HepG2 (cell line): ENCODE results near the gene GGT1. TPM values are rescaled to one million over a fixed set of nuclear protein-coding genes. Genes with fewer than 3 reads are reported as not detected.

Source experiments
- ATF7-NPFF ChIP-seq: sonication (generic); formaldehyde crosslinking; IDR thresholded peaks from 2 replicates; pipeline ENCODE4 v1.8.1; 2023; ENCODE audit warnings: mild to moderate bottlenecking, low read depth, missing genetic modification reagents, moderate library complexity
- CHD4 ChIP-seq: fragments of 200-600 bp; sonication (generic); IDR thresholded peaks from 2 replicates; pipeline ENCODE4 v1.7.0; 2017; ENCODE audit warnings: mild to moderate bottlenecking, low read length, borderline replicate concordance
- DPF2 ChIP-seq: sonication (generic); formaldehyde crosslinking; IDR thresholded peaks from 2 replicates; pipeline ENCODE4 v1.4.0; 2020; ENCODE audit warnings: mild to moderate bottlenecking, low read depth, missing genetic modification reagents, borderline replicate concordance
- GABPA ChIP-seq, 2 experiments: IDR thresholded peaks; 2 replicates each; pipeline ENCODE4 v1.6.1; 2011 to 2016; ENCODE audit warnings: low read depth in 2 of 2, low read length in 1 of 2, missing biosample characterization in 1 of 2, missing genetic modification characterization in 1 of 2
- GATA4 ChIP-seq: sonication (generic); IDR thresholded peaks from 2 replicates; pipeline ENCODE4 v1.6.1; 2016; ENCODE audit warnings: antibody characterized with exemption, low read depth, borderline replicate concordance
- IRF2 ChIP-seq: IDR thresholded peaks from 2 replicates; pipeline ENCODE4 v1.6.1; 2018; ENCODE audit warnings: missing genetic modification reagents, missing compliant biosample characterization
- KLF12 ChIP-seq: sonication (generic); formaldehyde crosslinking; IDR thresholded peaks from 2 replicates; pipeline ENCODE4 v1.4.0; 2020; ENCODE audit warnings: missing genetic modification reagents, borderline replicate concordance
- NCOA1 ChIP-seq: sonication (generic); formaldehyde crosslinking; IDR thresholded peaks from 2 replicates; pipeline ENCODE4 v1.9.0; 2021; ENCODE audit warnings: missing genetic modification reagents
- NFKB2 ChIP-seq: sonication (generic); formaldehyde crosslinking; IDR thresholded peaks from 2 replicates; pipeline ENCODE4 v1.4.0; 2020; ENCODE audit warnings: missing genetic modification reagents, borderline replicate concordance
- TMF1 ChIP-seq: sonication (generic); formaldehyde crosslinking; IDR thresholded peaks from 2 replicates; pipeline ENCODE4 v1.8.1; 2022; ENCODE audit warnings: low read depth, missing genetic modification reagents
- ZBTB21 ChIP-seq: sonication (generic); formaldehyde crosslinking; IDR thresholded peaks from 2 replicates; pipeline ENCODE4 v1.4.0; 2020; ENCODE audit warnings: missing genetic modification reagents
- ZNF264 ChIP-seq: sonication (generic); formaldehyde crosslinking; IDR thresholded peaks from 2 replicates; pipeline ENCODE4 v1.4.0; 2020; ENCODE audit warnings: missing genetic modification reagents
- ZNF605 ChIP-seq: sonication (generic); formaldehyde crosslinking; IDR thresholded peaks from 2 replicates; pipeline ENCODE4 v1.8.0; 2022; ENCODE audit warnings: mild to moderate bottlenecking, missing genetic modification reagents
- ZNF7 ChIP-seq: IDR thresholded peaks from 2 replicates; pipeline ENCODE4 v1.6.1; 2016; ENCODE audit warnings: missing biosample characterization, missing genetic modification reagents
- ZNF761 ChIP-seq: sonication (generic); formaldehyde crosslinking; conservative IDR thresholded peaks from 2 replicates; pipeline ENCODE4 v1.4.0; 2020; ENCODE audit warnings: mild to moderate bottlenecking, missing genetic modification reagents
- ZNF790 ChIP-seq: sonication (generic); formaldehyde crosslinking; IDR thresholded peaks from 2 replicates; pipeline ENCODE4 v1.8.0; 2022; ENCODE audit warnings: missing genetic modification reagents, mild to moderate bottlenecking, borderline replicate concordance
- ZNF879 ChIP-seq: sonication (generic); formaldehyde crosslinking; IDR thresholded peaks from 2 replicates; pipeline ENCODE4 v1.8.1; 2023; ENCODE audit warnings: missing genetic modification reagents
- polyA plus RNA-seq, 8 experiments: library from polyadenylated mRNA; depleted of rRNA in 3 of 8; stranded (reverse) in 7 of 8; unstranded in 1 of 8; fragments of >200 nt; fragmentation: Illumina TruSeq in 4 of 8; extraction: Trizol in 4 of 8; gene quantifications; 2 replicates each; pipeline versions ENCODE4 v1.2.1 to v1.2.3, GENCODE V29; 2011 to 2016; ENCODE audit warnings: low read depth in 4 of 8, missing spikeins in 1 of 8, mixed read lengths in 1 of 8; ENCODE audit not compliant: insufficient read depth in 1 of 8
- total RNA-seq, 5 experiments: library from RNA; depleted of rRNA; stranded (reverse); fragments of >200 nt; fragmentation: Illumina TruSeq; extraction: Trizol; gene quantifications; 2 replicates each; pipeline ENCODE4 v1.2.3, GENCODE V29; 2016; ENCODE audit warnings: low read depth in 1 of 5
- TF ChIP-seq, protein P1 (sequence below): sonication (generic); formaldehyde crosslinking; IDR thresholded peaks from 2 replicates; pipeline ENCODE4 v1.8.0; 2022; ENCODE audit warnings: mild to moderate bottlenecking, missing genetic modification reagents, moderate library complexity
- TF ChIP-seq, protein P2 (sequence below): sonication (generic); formaldehyde crosslinking; IDR thresholded peaks from 2 replicates; pipeline ENCODE4 v1.9.0; 2021; ENCODE audit warnings: missing genetic modification reagents, borderline replicate concordance
- TF ChIP-seq, protein P3 (sequence below): sonication (generic); formaldehyde crosslinking; IDR thresholded peaks from 2 replicates; pipeline ENCODE4 v1.4.0; 2020; ENCODE audit warnings: missing genetic modification reagents, mild to moderate bottlenecking, borderline replicate concordance
- TF ChIP-seq, protein P4 (sequence below): sonication (generic); formaldehyde crosslinking; IDR thresholded peaks from 2 replicates; pipeline ENCODE4 v1.4.0; 2020; ENCODE audit warnings: mild to moderate bottlenecking, missing genetic modification reagents

The GGT1 gene
- total and polyA plus RNA-seq, 2 of the 13 experiments (the other 11 are each of a cell fraction or from before 2014, with no cell fraction given), result 29.9 to 103 TPM

DNA sequence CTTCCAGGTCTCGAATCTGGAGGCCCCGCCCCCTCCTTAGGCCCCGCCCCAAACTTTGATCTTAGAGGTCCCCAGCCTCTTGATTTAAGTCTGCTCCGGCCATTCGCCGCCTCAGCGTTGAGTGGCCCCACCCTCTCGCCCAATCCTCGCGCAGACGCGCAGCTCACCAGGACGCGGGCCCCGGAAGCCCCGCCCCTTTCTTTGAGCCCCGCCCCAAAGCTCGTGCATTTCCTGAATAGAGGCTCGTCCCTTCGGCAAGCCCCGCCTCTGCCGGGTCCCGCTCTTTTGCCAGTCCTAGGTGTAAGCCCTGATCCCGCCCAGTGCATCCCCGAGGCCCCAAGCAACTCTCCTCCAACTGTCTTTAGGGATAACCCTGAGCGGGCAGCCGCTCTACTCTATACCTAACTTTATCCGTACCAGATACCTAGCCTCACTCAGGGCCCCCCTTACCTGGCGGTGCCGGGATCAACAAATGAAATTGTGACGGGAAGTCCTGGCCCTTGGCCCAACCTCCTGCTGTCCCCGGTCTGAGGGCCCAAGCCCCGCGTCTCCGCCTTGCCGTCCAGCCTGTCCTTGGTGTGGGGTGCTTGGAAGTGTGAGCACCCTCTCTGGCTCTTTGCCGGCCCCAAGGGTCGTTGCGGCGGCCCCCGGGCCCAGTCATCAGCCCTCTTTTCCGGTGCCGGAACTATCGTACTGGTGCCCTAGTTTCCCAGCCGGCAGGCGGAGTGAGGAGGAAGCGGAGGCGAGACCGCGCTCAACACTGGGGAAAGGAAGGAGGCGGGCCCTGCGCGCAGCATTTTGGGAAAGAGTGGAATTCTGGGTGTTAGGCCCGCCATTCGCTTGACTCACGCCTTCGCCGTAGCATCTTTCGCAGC is 47.6 kb upstream of the GGT1 start, which contains the start of gene SNRPD3 (continued):
- TF ChIP-seq DPF2, result no peak
- peak; percentile 13 for TF ChIP-seq ZNF879
- TF ChIP-seq ATF7-NPFF (CRISPR knock-in tag), result peak; percentile 64; the same call in 1 of the 2 replicates
- TF ChIP-seq ZNF264 (CRISPR knock-in tag), result 0 out of 2 replicates have a peak, but pooled peaks have one; percentile 76
- TF ChIP-seq GABPA (IDR thresholded peaks at IDR 0.05; ENCODE audit: low read depth, low read length), result peak; percentile 92
- peak; percentile 96 for TF ChIP-seq GABPA (CRISPR knock-in tag; IDR thresholded peaks at IDR 0.05; ENCODE audit: low read depth)
- TF ChIP-seq ZBTB21, result no peak
- no peak; the same call in 1 of the 2 replicates for TF ChIP-seq NCOA1
- 0 out of 2 replicates have a peak, but pooled peaks have one; percentile 71 for TF ChIP-seq KLF12 (CRISPR knock-in tag)
- TF ChIP-seq, protein P1, sequence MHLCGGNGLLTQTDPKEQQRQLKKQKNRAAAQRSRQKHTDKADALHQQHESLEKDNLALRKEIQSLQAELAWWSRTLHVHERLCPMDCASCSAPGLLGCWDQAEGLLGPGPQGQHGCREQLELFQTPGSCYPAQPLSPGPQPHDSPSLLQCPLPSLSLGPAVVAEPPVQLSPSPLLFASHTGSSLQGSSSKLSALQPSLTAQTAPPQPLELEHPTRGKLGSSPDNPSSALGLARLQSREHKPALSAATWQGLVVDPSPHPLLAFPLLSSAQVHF (CRISPR knock-in tag), result no peak
- TF ChIP-seq ZNF790 (CRISPR knock-in tag), result peak; percentile 95
- peak; percentile 47; the same call in 1 of the 2 replicates for TF ChIP-seq CHD4
- peak; percentile 93 for TF ChIP-seq ZNF605 (CRISPR knock-in tag)
- peak; percentile 88 for TF ChIP-seq IRF2 (CRISPR knock-in tag)
- TF ChIP-seq, protein P2, sequence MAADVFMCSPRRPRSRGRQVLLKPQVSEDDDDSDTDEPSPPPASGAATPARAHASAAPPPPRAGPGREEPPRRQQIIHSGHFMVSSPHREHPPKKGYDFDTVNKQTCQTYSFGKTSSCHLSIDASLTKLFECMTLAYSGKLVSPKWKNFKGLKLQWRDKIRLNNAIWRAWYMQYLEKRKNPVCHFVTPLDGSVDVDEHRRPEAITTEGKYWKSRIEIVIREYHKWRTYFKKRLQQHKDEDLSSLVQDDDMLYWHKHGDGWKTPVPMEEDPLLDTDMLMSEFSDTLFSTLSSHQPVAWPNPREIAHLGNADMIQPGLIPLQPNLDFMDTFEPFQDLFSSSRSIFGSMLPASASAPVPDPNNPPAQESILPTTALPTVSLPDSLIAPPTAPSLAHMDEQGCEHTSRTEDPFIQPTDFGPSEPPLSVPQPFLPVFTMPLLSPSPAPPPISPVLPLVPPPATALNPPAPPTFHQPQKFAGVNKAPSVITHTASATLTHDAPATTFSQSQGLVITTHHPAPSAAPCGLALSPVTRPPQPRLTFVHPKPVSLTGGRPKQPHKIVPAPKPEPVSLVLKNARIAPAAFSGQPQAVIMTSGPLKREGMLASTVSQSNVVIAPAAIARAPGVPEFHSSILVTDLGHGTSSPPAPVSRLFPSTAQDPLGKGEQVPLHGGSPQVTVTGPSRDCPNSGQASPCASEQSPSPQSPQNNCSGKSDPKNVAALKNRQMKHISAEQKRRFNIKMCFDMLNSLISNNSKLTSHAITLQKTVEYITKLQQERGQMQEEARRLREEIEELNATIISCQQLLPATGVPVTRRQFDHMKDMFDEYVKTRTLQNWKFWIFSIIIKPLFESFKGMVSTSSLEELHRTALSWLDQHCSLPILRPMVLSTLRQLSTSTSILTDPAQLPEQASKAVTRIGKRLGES (CRISPR knock-in tag), result no peak
- TF ChIP-seq ZNF7, result peak; percentile 54
- TF ChIP-seq, protein P3, sequence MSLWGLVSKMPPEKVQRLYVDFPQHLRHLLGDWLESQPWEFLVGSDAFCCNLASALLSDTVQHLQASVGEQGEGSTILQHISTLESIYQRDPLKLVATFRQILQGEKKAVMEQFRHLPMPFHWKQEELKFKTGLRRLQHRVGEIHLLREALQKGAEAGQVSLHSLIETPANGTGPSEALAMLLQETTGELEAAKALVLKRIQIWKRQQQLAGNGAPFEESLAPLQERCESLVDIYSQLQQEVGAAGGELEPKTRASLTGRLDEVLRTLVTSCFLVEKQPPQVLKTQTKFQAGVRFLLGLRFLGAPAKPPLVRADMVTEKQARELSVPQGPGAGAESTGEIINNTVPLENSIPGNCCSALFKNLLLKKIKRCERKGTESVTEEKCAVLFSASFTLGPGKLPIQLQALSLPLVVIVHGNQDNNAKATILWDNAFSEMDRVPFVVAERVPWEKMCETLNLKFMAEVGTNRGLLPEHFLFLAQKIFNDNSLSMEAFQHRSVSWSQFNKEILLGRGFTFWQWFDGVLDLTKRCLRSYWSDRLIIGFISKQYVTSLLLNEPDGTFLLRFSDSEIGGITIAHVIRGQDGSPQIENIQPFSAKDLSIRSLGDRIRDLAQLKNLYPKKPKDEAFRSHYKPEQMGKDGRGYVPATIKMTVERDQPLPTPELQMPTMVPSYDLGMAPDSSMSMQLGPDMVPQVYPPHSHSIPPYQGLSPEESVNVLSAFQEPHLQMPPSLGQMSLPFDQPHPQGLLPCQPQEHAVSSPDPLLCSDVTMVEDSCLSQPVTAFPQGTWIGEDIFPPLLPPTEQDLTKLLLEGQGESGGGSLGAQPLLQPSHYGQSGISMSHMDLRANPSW, result no peak; the same call in 1 of the 2 replicates
- TF ChIP-seq TMF1 (CRISPR knock-in tag), result no peak
- peak; percentile 88; the same call in 1 of the 2 replicates for TF ChIP-seq NFKB2 (CRISPR knock-in tag)
- TF ChIP-seq ZNF761 (CRISPR knock-in tag), result no peak
- TF ChIP-seq GATA4, result peak; percentile 63; the same call in 1 of the 2 replicates
- TF ChIP-seq, protein P4, sequence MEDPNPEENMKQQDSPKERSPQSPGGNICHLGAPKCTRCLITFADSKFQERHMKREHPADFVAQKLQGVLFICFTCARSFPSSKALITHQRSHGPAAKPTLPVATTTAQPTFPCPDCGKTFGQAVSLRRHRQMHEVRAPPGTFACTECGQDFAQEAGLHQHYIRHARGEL (CRISPR knock-in tag), result peak; percentile 64; the same call in 1 of the 2 replicates
